NT2/D1 (cell line): ENCODE data around the gene TREH.
"Not testable (repeated sequence)": the region's sequence is repeated elsewhere in the genome, so short reads cannot be mapped to it uniquely, and the experiment has no call there.

ENCODE experiments used
- DNase-seq: peaks from one replicate; pipeline ENCODE4 v3.0.0-alpha.2; 2011; ENCODE audit warnings: low read depth, low spot score
- H3K27me3 ChIP-seq: 2 replicates; pipeline ENCODE4 v1.6.0; 2011; ENCODE audit warnings: mild to moderate bottlenecking; ENCODE audit not compliant: insufficient read length, insufficient read depth
- H3K36me3 ChIP-seq: 2 replicates; pipeline ENCODE4 v1.6.1; 2011; ENCODE audit warnings: mild to moderate bottlenecking, low read length, mixed read lengths; ENCODE audit not compliant: insufficient read depth, insufficient read length
- H3K4me1 ChIP-seq: 2 replicates; pipeline ENCODE4 v1.5.1; 2011; ENCODE audit not compliant: insufficient read depth, insufficient read length
- H3K4me3 ChIP-seq: 2 replicates; pipeline ENCODE4 v1.5.1; 2011; ENCODE audit warnings: low read depth; ENCODE audit not compliant: insufficient read length
- H3K9ac ChIP-seq: 2 replicates; pipeline ENCODE4 v1.6.0; 2011; ENCODE audit warnings: low read depth; ENCODE audit not compliant: insufficient read length
- H3K9me3 ChIP-seq: 2 replicates; pipeline ENCODE4 v1.5.1; 2011; ENCODE audit warnings: mild to moderate bottlenecking, low read length; ENCODE audit not compliant: insufficient read depth
- SUZ12 ChIP-seq: IDR thresholded peaks from 2 replicates; pipeline ENCODE4 v1.6.1; 2011; ENCODE audit not compliant: insufficient read length, insufficient read depth; ENCODE audit errors: extremely low read depth
- YY1 ChIP-seq: IDR thresholded peaks from 2 replicates; pipeline ENCODE4 v1.6.1; 2011; ENCODE audit not compliant: insufficient read length, insufficient read depth
- ZNF274 ChIP-seq: IDR thresholded peaks from 2 replicates; pipeline ENCODE4 v1.6.1; 2011; ENCODE audit warnings: mild to moderate bottlenecking, low read depth, low read length

TREH gene

DNA sequence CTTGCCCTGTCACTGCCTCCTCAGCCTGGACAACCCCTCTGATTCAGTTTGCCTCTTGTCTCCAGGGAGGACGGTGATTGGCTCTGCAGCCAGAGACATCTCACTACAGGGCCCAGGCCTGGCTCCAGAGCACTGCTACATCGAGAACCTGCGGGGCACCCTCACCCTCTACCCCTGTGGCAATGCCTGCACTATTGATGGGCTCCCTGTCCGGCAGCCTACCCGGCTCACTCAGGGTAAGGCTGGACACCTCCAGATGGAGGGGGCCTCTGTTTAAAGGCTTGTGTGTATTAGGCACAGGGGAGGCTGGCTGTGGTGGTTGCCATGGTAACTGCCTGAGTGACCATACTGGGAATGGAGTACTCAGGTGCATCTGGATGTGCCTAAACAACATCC is 63.5 kb downstream of the TREH start:
- Histone ChIP-seq H3K9me3 (no peaks in the 10 kb centered on the region), H3K36me3 (peaks cover 12% of the 10 kb centered on the region), H3K4me3 (no peak overlapping the region), H3K9ac (peak overlapping the region; percentile 36), H3K27me3 (peaks cover 3% of the 10 kb centered on the region), H3K4me1 (peaks cover 34% of the 10 kb centered on the region)
- TF ChIP-seq ZNF274: no peak
- no peak for TF ChIP-seq SUZ12
- no peak for TF ChIP-seq YY1
- DNase-seq: no peak

DNA sequence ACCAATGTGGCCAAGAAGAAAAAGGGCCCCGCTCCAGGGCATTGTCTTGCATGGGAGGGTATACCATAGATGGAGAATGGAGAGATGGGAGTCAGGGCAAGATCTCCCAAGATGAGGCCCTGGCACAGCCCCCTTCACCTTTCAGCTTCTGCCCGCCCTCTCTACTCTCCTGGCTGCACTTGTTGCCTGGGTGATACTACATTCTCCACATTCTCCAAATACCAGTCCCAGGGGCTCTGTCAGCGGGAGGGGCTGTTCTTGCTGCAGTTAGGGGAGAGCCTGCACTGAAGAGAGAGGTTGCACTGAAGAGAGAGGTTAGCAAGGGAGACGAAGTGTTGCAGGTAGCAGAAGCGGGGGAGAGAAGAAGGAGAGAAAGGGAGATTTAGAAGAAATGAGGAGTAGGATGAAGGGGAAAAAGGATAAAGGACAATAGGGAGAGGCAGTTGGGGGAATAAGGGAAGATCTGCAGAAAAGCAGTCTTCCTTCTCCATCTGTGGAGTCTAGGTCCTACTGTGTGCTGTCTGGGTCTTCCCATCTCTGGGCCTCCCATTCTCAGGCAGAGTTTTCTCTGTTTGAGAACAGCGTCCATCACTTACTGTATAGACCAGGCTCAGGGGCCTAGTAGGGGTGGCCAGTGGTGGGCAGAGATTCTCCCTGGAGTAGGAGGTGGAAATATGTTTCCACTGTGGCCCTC is 64.0 kb downstream of the TREH start:
- Histone ChIP-seq H3K4me3 (no peak overlapping the region), H3K9me3 (no peaks in the 10 kb centered on the region), H3K9ac (peak overlapping the region; percentile 36), H3K27me3 (peaks cover 9% of the 10 kb centered on the region), H3K36me3 (peaks cover 12% of the 10 kb centered on the region), H3K4me1 (peaks cover 31% of the 10 kb centered on the region)
- DNase-seq: peak; percentile 92
- no peak for TF ChIP-seq YY1

DNA sequence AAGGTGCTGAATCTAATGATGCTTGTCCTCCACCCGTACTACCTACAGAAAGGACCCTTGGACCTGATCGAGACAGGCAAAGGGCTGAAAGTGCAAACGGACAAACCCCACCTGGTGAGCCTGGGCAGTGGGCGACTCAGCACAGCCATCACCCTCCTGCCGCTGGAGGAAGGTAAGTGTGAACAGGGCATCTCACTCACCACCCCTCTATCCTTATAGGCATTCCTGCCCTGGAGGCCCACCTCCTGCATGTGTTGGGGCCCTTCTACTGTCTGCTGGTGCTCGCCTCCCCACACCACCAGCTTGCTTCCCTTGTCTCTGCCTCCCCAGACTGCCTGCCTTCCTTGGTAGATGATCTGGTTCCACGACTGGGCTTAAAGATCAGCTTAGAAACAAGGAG is 64.9 kb downstream of the TREH start:
- no peaks in the 10 kb centered on the region for H3K9me3 ChIP-seq
- peaks cover 18% of the 10 kb centered on the region for H3K27me3 ChIP-seq
- peaks cover 31% of the 10 kb centered on the region for H3K4me1 ChIP-seq
- no peak overlapping the region for H3K4me3 ChIP-seq
- no peak for DNase-seq
- peaks cover 12% of the 10 kb centered on the region for H3K36me3 ChIP-seq
- TF ChIP-seq SUZ12 (no peak), YY1 (no peak), ZNF274 (no peak)
- no peak overlapping the region for H3K9ac ChIP-seq

DNA sequence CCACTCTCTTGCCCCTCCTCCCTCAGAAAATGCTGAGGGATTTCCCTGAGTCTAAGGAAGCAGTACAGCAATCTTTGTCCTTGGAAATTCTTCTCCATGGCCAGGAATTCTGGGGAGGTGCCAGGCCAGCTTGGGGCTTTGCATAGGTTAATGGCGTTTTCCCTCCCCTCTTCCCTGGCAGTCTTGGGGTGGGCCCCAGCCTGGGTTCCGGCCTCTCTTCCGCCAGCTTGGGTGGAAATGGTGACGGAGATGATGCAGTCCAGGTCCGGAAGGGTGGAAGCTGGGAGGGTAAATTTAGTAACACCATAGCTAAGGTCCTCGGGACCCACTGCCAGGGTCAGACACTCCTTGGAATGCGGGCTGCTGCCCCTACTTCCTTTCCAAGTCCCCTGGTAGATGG is 67.1 kb downstream of the TREH start:
- H3K4me3 ChIP-seq: no peak overlapping the region
- H3K9me3 ChIP-seq: no peaks in the 10 kb centered on the region
- peaks cover 31% of the 10 kb centered on the region for H3K4me1 ChIP-seq
- DNase-seq: no peak
- TF ChIP-seq ZNF274 (no peak), YY1 (no peak), SUZ12 (no peak)
- H3K36me3 ChIP-seq: peaks cover 12% of the 10 kb centered on the region
- no peak overlapping the region for H3K9ac ChIP-seq
- H3K27me3 ChIP-seq: peaks cover 39% of the 10 kb centered on the region

DNA sequence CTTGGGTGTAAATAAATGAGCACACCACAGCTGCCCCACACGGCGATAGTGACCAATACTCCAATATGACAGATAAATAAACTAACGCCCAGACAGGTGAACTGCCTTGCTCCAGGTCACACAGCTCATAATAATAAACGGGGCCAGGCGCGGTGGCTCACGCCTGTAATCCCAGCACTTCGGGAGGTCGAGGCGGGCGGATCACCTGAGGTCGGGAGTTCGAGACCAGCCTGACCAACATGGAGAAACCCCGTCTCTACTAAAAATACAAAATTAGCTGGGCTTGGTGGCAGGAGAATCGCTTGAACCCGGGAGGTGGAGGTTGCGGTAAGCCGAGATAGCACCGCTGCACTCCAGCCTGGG is 68.0 kb downstream of the TREH start:
- peaks cover 10% of the 10 kb centered on the region for H3K36me3 ChIP-seq
- DNase-seq, H3K9me3 ChIP-seq, H3K4me3 ChIP-seq, H3K9ac ChIP-seq: not testable (repeated sequence)
- peaks cover 32% of the 10 kb centered on the region for H3K4me1 ChIP-seq
- H3K27me3 ChIP-seq: peaks cover 47% of the 10 kb centered on the region

DNA sequence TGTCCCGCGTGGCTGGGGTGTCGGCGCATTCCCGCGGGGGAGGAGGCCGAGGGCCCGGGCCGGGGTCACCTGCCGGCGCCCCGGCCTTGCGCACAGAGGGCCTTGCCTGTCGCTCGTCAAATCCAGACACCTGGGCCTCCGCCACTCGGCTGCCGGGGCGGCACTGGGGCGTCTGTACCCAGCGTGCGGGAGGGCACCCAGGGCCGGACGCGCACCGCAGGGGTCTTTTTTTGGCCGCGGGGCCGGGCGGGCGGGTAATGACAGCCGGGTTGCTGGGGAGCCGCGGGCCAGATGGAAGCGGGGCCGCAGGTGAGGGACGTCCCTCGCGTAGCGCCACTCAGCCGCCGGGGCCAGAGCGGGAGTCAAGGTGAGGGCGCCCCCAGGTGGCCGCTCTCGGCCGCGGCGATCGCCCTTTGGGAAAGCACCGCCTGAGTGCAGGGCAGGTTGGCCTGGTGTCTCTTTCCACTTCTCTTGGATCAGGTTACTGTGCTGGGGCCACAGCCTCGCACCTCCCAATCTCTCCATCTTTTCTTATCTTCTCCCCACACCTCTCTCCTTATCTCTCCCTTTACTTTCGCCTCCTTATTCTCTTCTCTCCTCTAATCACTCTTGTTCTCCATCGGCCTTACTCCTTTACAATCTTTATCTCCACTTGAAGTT is 68.5 kb downstream of the TREH start:
- no peak overlapping the region for H3K9ac ChIP-seq
- peak; percentile 72 for DNase-seq
- H3K4me1 ChIP-seq: peaks cover 33% of the 10 kb centered on the region
- no peaks in the 10 kb centered on the region for H3K9me3 ChIP-seq
- TF ChIP-seq YY1: no peak
- TF ChIP-seq ZNF274: no peak
- no peak for TF ChIP-seq SUZ12
- H3K36me3 ChIP-seq: peaks cover 5% of the 10 kb centered on the region
- peaks cover 52% of the 10 kb centered on the region for H3K27me3 ChIP-seq
- H3K4me3 ChIP-seq: peak overlapping the region; percentile 26

DNA sequence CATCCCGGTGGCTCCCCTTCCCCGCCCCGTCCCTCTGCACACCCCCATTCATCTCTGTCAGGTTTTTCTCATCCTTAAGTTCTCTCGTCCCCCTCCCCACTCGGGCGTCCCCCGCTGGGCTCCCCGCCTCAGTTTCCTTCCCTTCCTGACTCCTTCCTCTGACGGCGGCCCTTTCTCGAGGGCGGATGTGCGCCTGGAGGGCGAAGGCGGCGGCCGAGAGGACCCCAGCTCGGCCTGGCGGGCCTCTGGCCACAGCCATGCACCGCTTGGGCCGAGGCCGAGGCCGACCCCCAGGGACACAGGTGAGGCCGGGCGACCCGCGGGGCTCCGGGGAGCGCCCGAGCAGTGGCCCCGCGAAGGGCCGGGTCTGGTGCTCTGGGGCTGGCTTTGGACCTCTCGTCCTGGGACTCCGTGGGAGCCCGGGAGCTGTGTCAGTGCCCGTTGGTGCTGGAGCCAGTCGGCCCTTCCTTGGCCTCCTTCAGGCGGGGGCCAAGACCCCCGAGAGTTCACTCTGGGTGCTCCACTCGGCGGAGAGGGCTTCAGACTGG is 69.2 kb downstream of the TREH start:
- no peak for DNase-seq
- Histone ChIP-seq H3K4me3 (peak overlapping the region; percentile 26), H3K9ac (no peak overlapping the region), H3K9me3 (no peaks in the 10 kb centered on the region), H3K36me3 (peaks cover 5% of the 10 kb centered on the region), H3K4me1 (peaks cover 34% of the 10 kb centered on the region), H3K27me3 (peaks cover 57% of the 10 kb centered on the region)
- TF ChIP-seq ZNF274 (no peak), YY1 (no peak), SUZ12 (no peak)
